Fibroblast of villous mesenchyme (primary cell): Measurements from ENCODE around the gene CAPN1. TPM values are rescaled to one million over a fixed set of nuclear protein-coding genes. Genes with fewer than 3 reads are reported as not detected.

ENCODE experiments used
- DNase-seq: peaks from one replicate; pipeline ENCODE4 v3.0.0-alpha.2; 2010; ENCODE audit warnings: low read depth
- H3K4me3 ChIP-seq: 2 replicates; pipeline ENCODE4 v1.5.1; 2011; ENCODE audit warnings: low read depth, mild to moderate bottlenecking, low read length
- CTCF ChIP-seq: IDR thresholded peaks from 2 replicates; pipeline ENCODE4 v1.5.1; 2012; ENCODE audit warnings: low read depth, mild to moderate bottlenecking, low read length; ENCODE audit not compliant: insufficient read depth
- total RNA-seq: library from RNA; depleted of rRNA; stranded (reverse); fragments of >200 nt; gene quantifications from 2 replicates; pipeline ENCODE4 v1.2.3, GENCODE V29; 2012

The CAPN1 gene
- total RNA-seq, 1 donor, result 123 TPM

- no peak for TF ChIP-seq CTCF
Observed at GRCh38 chr11:65163684-65164083, 18.0 kb upstream of the CAPN1 start.

GRCh38 chr11:65165410-65166317, 16.1 kb upstream of the CAPN1 start:
- no peak for TF ChIP-seq CTCF
- no peak overlapping the region for H3K4me3 ChIP-seq
- no peak for DNase-seq

More at GRCh38 chr11:65163684-65164083, 18.0 kb upstream of the CAPN1 start:
- H3K4me3 ChIP-seq, result no peak overlapping the region
- DNase-seq, result peak; percentile 55

GRCh38 chr11:65166893-65167292, 14.8 kb upstream of the CAPN1 start:
- H3K4me3 ChIP-seq, result no peak overlapping the region
- TF ChIP-seq CTCF, result no peak
- DNase-seq, result no peak

GRCh38 chr11:65167656-65168055, 14.1 kb upstream of the CAPN1 start:
- no peak for TF ChIP-seq CTCF
- no peak overlapping the region for H3K4me3 ChIP-seq
- no peak for DNase-seq

- no peak overlapping the region for H3K4me3 ChIP-seq
- DNase-seq, result peak; percentile 37
Observed at GRCh38 chr11:65169164-65169641, 12.5 kb upstream of the CAPN1 start.

GRCh38 chr11:65170058-65170534, 11.6 kb upstream of the CAPN1 start, which contains the start of gene SPDYC:
TSS of gene SPDYC (plus strand) at chr11:65170233. CDS start at chr11:65171358, 1,125 bp downstream.
- TF ChIP-seq CTCF, result no peak
- peak; percentile 47 for DNase-seq
- no peak within 1 kb of the TSS for H3K4me3 ChIP-seq

More at GRCh38 chr11:65169164-65169641, 12.5 kb upstream of the CAPN1 start:
- no peak for TF ChIP-seq CTCF
